ENCODE measurements around the gene RFPL3. TPM values are rescaled to one million over a fixed set of nuclear protein-coding genes. Genes with fewer than 3 reads are reported as not detected.

Gene RFPL3
- total RNA-seq, 1 experiment from 2014 or later = not detected

DNA sequence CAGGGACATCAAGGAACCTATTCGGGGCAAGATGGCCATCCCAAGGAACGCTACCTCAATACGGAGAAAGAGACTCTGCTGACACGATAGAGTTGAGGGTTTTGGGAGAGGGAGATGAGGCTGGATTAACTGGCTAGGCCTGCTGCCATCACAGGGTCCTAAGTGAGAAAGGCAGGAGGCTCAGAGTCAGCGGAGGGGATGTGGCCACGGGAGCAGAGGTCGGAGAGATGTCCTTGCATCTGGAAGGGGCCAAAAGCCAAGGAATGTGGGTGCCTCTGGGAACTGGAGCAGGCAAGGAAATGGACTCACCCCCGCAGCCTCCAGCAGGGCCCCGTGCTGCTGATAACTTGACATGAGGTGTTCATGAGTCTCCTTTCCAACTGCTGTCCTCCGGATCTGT is 31.0 kb upstream of the RFPL3 start:
- CTCF ChIA-PET = no interaction called here

DNA sequence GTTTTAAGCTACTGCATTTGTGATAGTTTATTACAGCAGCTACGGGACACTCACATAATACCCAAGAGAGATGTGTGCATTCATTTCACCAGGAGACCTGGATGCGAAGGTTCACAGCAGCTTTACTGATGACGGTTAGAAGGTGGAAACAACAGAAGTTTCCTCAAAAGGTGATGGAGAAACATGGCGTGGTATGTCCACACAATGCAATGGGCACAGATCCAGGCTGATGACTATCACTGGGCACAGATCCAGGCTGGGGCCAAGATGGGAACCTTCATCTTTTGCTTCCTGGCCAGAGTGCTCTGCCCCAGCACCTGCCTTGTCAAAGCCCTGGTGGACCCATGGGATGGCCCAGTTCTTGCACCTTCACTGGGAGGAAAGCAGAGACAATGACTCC is 30.6 kb upstream of the RFPL3 start:
- Histone ChIP-seq H3K4me1 (ENCODE audit: control insufficient read depth, insufficient read depth, low read length) (no peaks in the 10 kb centered on the region), H3K27me3 (ENCODE audit: control insufficient read depth, insufficient read depth, low read length) (no peaks in the 10 kb centered on the region), H3K4me3 (ENCODE audit: low read depth in 2 of 2, low read length in 2 of 2) (no peak overlapping the region), H3K36me3 (ENCODE audit: control insufficient read depth, insufficient read depth, low read length) (no peaks in the 10 kb centered on the region), H3K27ac (ENCODE audit: low read length) (no peak overlapping the region), H3K9me3 (ENCODE audit: control insufficient read depth, insufficient read depth, low read depth, low read length) (no peaks in the 10 kb centered on the region)
- ChIA-PET POLR2A (no interaction called here), CTCF (no interaction called here)
- TF ChIP-seq, protein P1, sequence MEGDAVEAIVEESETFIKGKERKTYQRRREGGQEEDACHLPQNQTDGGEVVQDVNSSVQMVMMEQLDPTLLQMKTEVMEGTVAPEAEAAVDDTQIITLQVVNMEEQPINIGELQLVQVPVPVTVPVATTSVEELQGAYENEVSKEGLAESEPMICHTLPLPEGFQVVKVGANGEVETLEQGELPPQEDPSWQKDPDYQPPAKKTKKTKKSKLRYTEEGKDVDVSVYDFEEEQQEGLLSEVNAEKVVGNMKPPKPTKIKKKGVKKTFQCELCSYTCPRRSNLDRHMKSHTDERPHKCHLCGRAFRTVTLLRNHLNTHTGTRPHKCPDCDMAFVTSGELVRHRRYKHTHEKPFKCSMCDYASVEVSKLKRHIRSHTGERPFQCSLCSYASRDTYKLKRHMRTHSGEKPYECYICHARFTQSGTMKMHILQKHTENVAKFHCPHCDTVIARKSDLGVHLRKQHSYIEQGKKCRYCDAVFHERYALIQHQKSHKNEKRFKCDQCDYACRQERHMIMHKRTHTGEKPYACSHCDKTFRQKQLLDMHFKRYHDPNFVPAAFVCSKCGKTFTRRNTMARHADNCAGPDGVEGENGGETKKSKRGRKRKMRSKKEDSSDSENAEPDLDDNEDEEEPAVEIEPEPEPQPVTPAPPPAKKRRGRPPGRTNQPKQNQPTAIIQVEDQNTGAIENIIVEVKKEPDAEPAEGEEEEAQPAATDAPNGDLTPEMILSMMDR (IDR thresholded peaks at IDR 0.05) = no peak
- TF ChIP-seq SIN3A (IDR thresholded peaks at IDR 0.05; ENCODE audit: borderline replicate concordance, insufficient read depth, low read depth, low read length) = no peak
- TF ChIP-seq TCF7L2 (IDR thresholded peaks at IDR 0.05; ENCODE audit: low read depth, low read length) = no peak
- TF ChIP-seq, protein P2, sequence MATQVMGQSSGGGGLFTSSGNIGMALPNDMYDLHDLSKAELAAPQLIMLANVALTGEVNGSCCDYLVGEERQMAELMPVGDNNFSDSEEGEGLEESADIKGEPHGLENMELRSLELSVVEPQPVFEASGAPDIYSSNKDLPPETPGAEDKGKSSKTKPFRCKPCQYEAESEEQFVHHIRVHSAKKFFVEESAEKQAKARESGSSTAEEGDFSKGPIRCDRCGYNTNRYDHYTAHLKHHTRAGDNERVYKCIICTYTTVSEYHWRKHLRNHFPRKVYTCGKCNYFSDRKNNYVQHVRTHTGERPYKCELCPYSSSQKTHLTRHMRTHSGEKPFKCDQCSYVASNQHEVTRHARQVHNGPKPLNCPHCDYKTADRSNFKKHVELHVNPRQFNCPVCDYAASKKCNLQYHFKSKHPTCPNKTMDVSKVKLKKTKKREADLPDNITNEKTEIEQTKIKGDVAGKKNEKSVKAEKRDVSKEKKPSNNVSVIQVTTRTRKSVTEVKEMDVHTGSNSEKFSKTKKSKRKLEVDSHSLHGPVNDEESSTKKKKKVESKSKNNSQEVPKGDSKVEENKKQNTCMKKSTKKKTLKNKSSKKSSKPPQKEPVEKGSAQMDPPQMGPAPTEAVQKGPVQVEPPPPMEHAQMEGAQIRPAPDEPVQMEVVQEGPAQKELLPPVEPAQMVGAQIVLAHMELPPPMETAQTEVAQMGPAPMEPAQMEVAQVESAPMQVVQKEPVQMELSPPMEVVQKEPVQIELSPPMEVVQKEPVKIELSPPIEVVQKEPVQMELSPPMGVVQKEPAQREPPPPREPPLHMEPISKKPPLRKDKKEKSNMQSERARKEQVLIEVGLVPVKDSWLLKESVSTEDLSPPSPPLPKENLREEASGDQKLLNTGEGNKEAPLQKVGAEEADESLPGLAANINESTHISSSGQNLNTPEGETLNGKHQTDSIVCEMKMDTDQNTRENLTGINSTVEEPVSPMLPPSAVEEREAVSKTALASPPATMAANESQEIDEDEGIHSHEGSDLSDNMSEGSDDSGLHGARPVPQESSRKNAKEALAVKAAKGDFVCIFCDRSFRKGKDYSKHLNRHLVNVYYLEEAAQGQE (IDR thresholded peaks at IDR 0.05; ENCODE audit: insufficient read depth in 1 of 2, low read depth in 2 of 2, low read length in 1 of 2) = no peak
- no peak for TF ChIP-seq POLR2AphosphoS5 (IDR thresholded peaks at IDR 0.05; ENCODE audit: low read depth, low read length)
- in situ Hi-C loops (cut with HindIII; ENCODE audit: low pct_unique_long_range_greater_than_20kb, low sequenced_read_pairs) = no loop called here
- DNase-seq (ENCODE audit: low read depth, low spot score) (no peak), ATAC-seq (no peak)
- intact Hi-C loops (cut with micrococcal nuclease; ENCODE audit: unreplicated experiment) = no loop called here
- BruUV-seq (replicated peaks) = no TSS peak

More for the DNA sequence above, 31.0 kb upstream of the RFPL3 start:
- in situ Hi-C loops (cut with HindIII; ENCODE audit: low pct_unique_long_range_greater_than_20kb, low sequenced_read_pairs) = no loop called here
- POLR2A ChIA-PET = no interaction called here
- no peak overlapping the region for H3K27ac ChIP-seq (ENCODE audit: low read length)
- intact Hi-C loops (cut with micrococcal nuclease; ENCODE audit: unreplicated experiment) = no loop called here
- H3K4me3 ChIP-seq (ENCODE audit: low read depth in 2 of 2, low read length in 2 of 2) = no peak overlapping the region
- DNase-seq (ENCODE audit: low read depth, low spot score) (no peak), ATAC-seq (no peak)
- H3K27me3 ChIP-seq (ENCODE audit: control insufficient read depth, insufficient read depth, low read length) = no peaks in the 10 kb centered on the region
- H3K9me3 ChIP-seq (ENCODE audit: control insufficient read depth, insufficient read depth, low read depth, low read length) = no peaks in the 10 kb centered on the region
- no peaks in the 10 kb centered on the region for H3K36me3 ChIP-seq (ENCODE audit: control insufficient read depth, insufficient read depth, low read length)
- BruUV-seq (replicated peaks) = no TSS peak
- TF ChIP-seq POLR2AphosphoS5 (IDR thresholded peaks at IDR 0.05; ENCODE audit: low read depth, low read length) = no peak
- no peak for TF ChIP-seq SIN3A (IDR thresholded peaks at IDR 0.05; ENCODE audit: borderline replicate concordance, insufficient read depth, low read depth, low read length)
- TF ChIP-seq TCF7L2 (IDR thresholded peaks at IDR 0.05; ENCODE audit: low read depth, low read length) = no peak
- TF ChIP-seq, protein P1 (IDR thresholded peaks at IDR 0.05) = no peak
- TF ChIP-seq, protein P2 (IDR thresholded peaks at IDR 0.05; ENCODE audit: insufficient read depth in 1 of 2, low read depth in 2 of 2, low read length in 1 of 2) = no peak
- no peaks in the 10 kb centered on the region for H3K4me1 ChIP-seq (ENCODE audit: control insufficient read depth, insufficient read depth, low read length)
